Lower lobe of right lung (tissue), 2 donors: Measurements from ENCODE around the gene RIPK3. TPM values are rescaled to one million over a fixed set of nuclear protein-coding genes. Genes with fewer than 3 reads are reported as not detected.
"Not testable (repeated sequence)": the region's sequence is repeated elsewhere in the genome, so short reads cannot be mapped to it uniquely, and the experiment has no call there.

Source experiments
- ATAC-seq, 2 donors: fragments of 200-7000 bp; cut with Tn5 transposase; one replicate each; pipeline ENCODE4 v1.9.1; 2020 to 2022; ENCODE audit warnings: mild to moderate bottlenecking in 2 of 2, moderate library complexity in 2 of 2
- DNase-seq: peaks from one replicate; pipeline ENCODE4 v3.0.0-alpha.2; 2020
- H3K27ac ChIP-seq: fragments of 200-600 bp; one replicate; pipeline ENCODE4 v1.8.0; 2022
- H3K27me3 ChIP-seq: fragments of 200-600 bp; one replicate; pipeline ENCODE4 v1.8.0; 2022; ENCODE audit warnings: low read depth
- H3K36me3 ChIP-seq: fragments of 200-600 bp; one replicate; pipeline ENCODE4 v1.8.0; 2022; ENCODE audit warnings: mild to moderate bottlenecking
- H3K4me1 ChIP-seq: fragments of 200-600 bp; one replicate; pipeline ENCODE4 v1.8.0; 2022
- H3K4me3 ChIP-seq: fragments of 200-600 bp; one replicate; pipeline ENCODE4 v1.8.0; 2022; ENCODE audit warnings: mild to moderate bottlenecking
- H3K9me3 ChIP-seq: fragments of 200-600 bp; one replicate; pipeline ENCODE4 v1.8.0; 2022
- intact Hi-C: fragments of 100-400 bp; cut with DNase I; formaldehyde crosslinking; loops from one replicate; pipeline ENCODE4 v1.11.0; 2022
- total RNA-seq: library from RNA; stranded (reverse); fragmentation: NEBNext Ultra II Directional; extraction: Animal tissue kit (Norgen Biotek cat#: 25700); gene quantifications from one replicate; pipeline ENCODE4 v1.2.1, GENCODE V29; 2021
- TF ChIP-seq, protein P1 (sequence below): fragments of 200-600 bp; IDR thresholded peaks from one replicate; pipeline ENCODE4 v1.8.0; 2022; ENCODE audit warnings: antibody characterized with exemption, mild to moderate bottlenecking
- donor health status: DM: no; HTN: yes; CAD: no; lungs with severe emphysema.

Gene RIPK3
- total RNA-seq, 1 donor from 2014 or later, result 27.9 TPM

DNA sequence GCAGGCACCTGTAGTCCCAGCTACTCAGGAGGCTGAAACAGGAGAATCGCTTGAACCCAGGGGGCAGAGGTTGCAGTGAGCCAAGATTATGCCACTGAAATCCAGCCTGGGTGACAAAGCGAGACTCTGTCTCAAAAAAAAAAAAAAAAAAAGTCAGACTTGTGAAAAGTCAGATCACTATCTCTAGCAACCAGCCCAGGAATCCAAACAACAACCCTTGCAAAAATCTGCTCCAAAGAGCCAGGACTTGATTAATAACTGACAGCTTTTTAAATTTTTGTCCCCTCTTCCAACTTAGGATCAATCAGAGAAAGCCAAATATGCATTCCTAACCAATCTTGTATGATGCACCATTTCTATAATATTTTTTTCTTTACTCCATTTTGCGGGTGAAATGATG is 20.5 kb upstream of the RIPK3 start:
- no peak for ATAC-seq
- Histone ChIP-seq H3K36me3 (no peaks in the 10 kb centered on the region), H3K4me3 (no peak overlapping the region), H3K9me3 (no peaks in the 10 kb centered on the region), H3K27me3 (no peaks in the 10 kb centered on the region), H3K4me1 (peaks cover 5% of the 10 kb centered on the region), H3K27ac (no peak overlapping the region)
- intact Hi-C loops, result loop anchor here (10.0 kb wide), 1 partner anchor 55 kb away; no protein-coding TSS in a partner anchor
- DNase-seq, result no peak
- TF ChIP-seq, protein P1, sequence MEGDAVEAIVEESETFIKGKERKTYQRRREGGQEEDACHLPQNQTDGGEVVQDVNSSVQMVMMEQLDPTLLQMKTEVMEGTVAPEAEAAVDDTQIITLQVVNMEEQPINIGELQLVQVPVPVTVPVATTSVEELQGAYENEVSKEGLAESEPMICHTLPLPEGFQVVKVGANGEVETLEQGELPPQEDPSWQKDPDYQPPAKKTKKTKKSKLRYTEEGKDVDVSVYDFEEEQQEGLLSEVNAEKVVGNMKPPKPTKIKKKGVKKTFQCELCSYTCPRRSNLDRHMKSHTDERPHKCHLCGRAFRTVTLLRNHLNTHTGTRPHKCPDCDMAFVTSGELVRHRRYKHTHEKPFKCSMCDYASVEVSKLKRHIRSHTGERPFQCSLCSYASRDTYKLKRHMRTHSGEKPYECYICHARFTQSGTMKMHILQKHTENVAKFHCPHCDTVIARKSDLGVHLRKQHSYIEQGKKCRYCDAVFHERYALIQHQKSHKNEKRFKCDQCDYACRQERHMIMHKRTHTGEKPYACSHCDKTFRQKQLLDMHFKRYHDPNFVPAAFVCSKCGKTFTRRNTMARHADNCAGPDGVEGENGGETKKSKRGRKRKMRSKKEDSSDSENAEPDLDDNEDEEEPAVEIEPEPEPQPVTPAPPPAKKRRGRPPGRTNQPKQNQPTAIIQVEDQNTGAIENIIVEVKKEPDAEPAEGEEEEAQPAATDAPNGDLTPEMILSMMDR, result no peak

- H3K4me1 ChIP-seq, result peaks cover 18% of the 10 kb centered on the region
- no peaks in the 10 kb centered on the region for H3K36me3 ChIP-seq
- no peaks in the 10 kb centered on the region for H3K9me3 ChIP-seq
- H3K27me3 ChIP-seq, result no peaks in the 10 kb centered on the region
- no peak for DNase-seq
- ATAC-seq, result no peak
- no peak overlapping the region for H3K4me3 ChIP-seq
- H3K27ac ChIP-seq, result no peak overlapping the region
- TF ChIP-seq, protein P1, result no peak
- intact Hi-C loops, result no loop called here
These were observed 16.4 kb upstream of the RIPK3 start for GRCh38 chr14:24356208-24356607.

GRCh38 chr14:24355009-24355408 is 15.2 kb upstream of the RIPK3 start:
- intact Hi-C loops, result no loop called here
- DNase-seq, result no peak
- Histone ChIP-seq H3K9me3 (no peaks in the 10 kb centered on the region), H3K4me1 (peaks cover 19% of the 10 kb centered on the region), H3K27ac (no peak overlapping the region), H3K4me3 (no peak overlapping the region), H3K27me3 (no peaks in the 10 kb centered on the region), H3K36me3 (no peaks in the 10 kb centered on the region)
- TF ChIP-seq, protein P1, result no peak
- ATAC-seq, result peak; percentile 51 to 66

- H3K27me3 ChIP-seq, intact Hi-C loops: not testable (repeated sequence)
These were observed 14.7 kb upstream of the RIPK3 start for GRCh38 chr14:24354482-24354825.

DNA sequence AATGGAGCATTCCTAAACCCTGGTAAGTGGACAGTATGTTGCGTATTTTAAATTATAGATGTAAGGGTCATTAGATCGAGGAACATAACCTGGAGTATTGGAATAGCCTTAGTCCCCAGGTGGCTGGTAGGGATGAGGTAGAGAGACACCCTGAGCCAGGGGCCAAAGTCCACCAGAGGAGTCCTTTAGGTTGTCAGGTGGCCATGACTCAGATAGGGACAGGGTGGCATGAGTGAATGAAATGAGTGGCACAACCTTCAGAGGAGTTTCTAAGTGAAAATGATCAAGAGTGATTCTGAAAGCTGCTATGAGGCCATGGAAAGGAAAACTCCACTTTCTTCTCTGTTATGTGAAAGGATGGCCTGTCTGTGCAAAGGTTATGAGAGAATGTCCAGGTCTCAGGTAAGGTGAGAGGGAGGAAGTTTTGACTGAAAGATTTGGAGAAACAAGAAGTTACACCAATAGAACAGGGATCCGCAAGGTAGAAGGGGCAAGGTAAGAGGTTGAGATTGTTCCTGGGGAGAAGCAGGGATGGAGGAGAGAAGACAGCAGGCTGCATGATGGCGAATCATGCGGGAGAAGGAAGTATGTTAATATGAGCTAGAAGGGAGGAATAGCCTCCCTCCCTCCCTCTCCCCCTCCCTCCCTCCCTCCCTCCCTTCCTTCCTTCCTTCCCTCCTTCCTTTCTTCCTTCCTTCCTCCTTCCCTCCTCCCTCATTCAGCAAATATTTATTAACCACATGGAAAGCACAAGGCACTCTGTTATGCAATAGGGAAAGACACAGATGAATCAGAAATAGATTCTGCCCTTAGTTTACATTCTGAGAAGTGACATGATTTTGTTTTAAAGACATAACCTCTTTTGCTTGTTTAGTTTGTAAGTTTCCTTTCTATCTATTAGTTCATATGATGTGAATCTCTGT is 14.0 kb upstream of the RIPK3 start:
- Histone ChIP-seq H3K27ac (no peak overlapping the region), H3K36me3 (no peaks in the 10 kb centered on the region)
- DNase-seq, result no peak

More at GRCh38 chr14:24354482-24354825, 14.7 kb upstream of the RIPK3 start:
- not testable (repeated sequence) for ATAC-seq, H3K9me3 ChIP-seq, H3K27ac ChIP-seq, DNase-seq, H3K4me3 ChIP-seq, H3K36me3 ChIP-seq
- H3K4me1 ChIP-seq, result peaks cover 19% of the 10 kb centered on the region

More for the DNA sequence above, 14.0 kb upstream of the RIPK3 start:
- no peaks in the 10 kb centered on the region for H3K9me3 ChIP-seq
- H3K4me3 ChIP-seq, result no peak overlapping the region
- H3K4me1 ChIP-seq, result peaks cover 19% of the 10 kb centered on the region
- no peaks in the 10 kb centered on the region for H3K27me3 ChIP-seq
- intact Hi-C loops, result no loop called here
- no peak for ATAC-seq
- TF ChIP-seq, protein P1, result no peak
